Stimulated activated CD8-positive, alpha-beta memory T cell treated with anti-CD3 and anti-CD28 coated beads, Interleukin-15, amount 100 ng/mL, for 24 hours (primary cell): ENCODE measurements around the gene PSD2.

ENCODE experiments used
- DNase-seq: peaks from one replicate; pipeline ENCODE4 v3.0.0-alpha.2; 2020; ENCODE audit warnings: low read depth

Gene PSD2

GRCh38 chr5:139880416-139881142 is 85.0 kb downstream of the PSD2 start:
- DNase-seq = no peak

DNA sequence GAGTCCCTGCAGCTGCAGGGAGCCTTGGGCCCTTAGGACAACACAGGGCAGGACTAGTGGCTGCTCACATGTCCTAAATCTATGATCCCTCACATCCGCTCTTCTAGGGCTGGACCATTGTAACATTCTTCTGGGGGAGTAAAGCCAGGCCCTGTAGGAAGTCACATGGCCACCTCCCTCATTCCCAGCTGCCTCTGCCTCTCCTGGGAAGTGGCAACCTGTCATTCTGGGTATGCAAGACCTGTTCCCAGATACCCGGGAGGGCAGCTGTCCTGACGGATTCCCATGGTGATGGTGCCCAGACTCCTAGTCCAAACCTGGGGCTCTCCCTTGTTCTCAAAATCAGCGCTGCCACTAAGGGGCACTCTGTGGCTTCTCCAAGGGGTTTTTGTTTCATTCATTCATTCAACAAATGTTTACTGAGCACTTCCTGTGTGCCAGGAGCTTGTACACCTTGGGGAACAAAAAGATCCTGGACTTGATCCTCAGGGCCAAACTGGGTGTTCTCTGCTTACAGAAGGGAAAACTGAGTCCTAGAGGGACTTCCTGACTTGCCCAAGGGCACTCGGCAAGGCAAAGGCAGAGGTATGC is 85.6 kb downstream of the PSD2 start:
- no peak for DNase-seq

DNA sequence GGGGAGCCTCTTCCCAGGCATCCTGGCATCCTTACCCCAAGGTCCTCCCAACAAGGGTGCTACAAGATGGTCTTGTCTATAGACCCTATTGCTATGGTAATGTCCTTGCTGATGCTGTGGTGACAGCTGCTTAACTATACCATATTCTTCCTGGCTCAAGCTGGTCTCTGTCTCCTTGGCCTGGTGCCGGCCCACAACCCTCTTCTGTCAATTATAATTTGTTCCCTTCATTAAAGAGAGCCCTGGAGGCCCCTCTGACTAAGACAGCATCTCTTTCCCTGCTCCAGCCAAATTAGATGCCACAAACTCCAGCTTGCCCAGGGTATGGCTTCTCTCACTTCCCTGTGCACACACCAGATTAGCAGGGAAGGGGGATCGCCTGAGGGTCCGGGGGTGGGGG is 86.7 kb downstream of the PSD2 start:
- DNase-seq = no peak

- no peak for DNase-seq
These were observed 87.4 kb downstream of the PSD2 start for GRCh38 chr5:139882961-139883539.

DNA sequence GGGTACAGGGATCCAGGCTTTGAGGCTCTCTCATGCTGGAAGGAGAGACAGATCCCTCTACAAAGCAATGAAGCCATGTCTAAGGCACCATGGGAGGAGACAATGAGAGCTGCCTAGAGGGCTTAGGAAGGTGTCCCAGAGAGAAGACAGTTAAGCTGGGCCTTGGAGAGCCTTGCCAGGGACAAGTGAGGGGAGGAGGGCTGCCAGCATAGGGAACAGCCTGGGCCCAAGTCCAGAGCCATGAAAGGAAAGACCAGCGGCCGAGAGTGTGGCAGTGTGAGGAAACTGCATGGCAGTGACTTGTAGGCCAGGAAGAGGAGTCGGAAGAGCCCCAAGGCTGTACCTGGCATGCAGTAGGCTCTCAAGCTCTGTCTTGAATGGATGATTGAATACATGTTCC is 88.5 kb downstream of the PSD2 start:
- no peak for DNase-seq

DNA sequence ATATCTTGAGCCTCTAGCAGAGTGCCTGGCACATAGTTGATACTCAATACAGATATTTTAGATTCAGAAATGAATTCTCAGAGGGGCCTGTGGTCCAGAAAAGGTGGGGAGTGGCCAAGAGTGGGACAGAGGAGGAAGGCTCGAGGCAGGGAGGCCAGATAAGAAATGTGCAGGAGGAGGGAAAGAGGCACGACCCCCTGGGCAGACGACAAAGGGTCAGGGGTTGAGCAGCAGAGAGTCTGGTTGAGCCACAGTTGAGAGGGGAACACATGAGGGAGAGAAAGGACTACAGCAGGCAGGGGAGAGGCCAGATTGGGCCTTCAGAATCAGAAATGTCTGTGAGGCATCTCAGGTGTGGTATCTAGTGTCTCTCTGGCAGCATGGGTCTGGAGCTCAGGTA is 89.1 kb downstream of the PSD2 start:
- DNase-seq = no peak

GRCh38 chr5:139885172-139885856 is 89.7 kb downstream of the PSD2 start:
- no peak for DNase-seq

DNA sequence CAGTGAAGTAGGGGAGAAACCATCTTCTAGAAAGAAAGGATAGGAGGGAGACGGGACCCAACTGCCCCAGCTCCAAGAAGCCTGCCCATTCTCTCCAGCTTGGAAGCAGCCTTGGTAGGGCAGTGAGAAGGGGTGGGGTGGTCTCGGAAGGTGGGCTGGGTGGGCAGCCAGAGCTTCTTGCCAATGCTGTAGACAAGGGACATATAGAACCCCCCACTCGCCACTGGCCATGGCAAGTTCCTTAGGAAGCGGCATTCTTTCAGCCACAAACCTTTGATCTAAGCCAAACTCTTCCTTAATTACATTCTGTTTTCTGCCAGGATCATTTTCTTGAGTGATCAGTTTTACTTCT is 90.2 kb downstream of the PSD2 start:
- no peak for DNase-seq

DNA sequence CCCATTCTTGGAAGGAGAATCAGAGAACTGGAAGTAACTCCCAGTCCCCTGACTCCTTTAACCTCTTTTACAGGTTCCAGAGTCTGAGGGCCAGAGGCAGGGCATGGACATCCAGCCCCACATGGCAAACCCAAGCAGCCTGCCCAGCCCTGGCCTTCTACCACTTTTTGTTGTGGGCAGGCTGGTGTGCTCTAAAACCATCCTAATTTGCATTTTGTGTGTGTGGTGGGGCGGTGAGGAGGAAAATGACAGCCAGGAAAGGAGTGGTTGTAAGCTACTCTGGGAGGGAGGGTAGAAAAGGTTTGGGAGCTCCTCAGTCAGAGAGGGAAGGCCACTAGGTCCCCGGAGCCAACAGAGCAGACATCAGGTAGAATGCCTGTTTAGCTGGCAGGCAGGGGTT is 90.6 kb downstream of the PSD2 start:
- DNase-seq = no peak

GRCh38 chr5:139888370-139888769 is 92.8 kb downstream of the PSD2 start:
- no peak for DNase-seq

- DNase-seq = no peak
These were observed 93.8 kb downstream of the PSD2 start for GRCh38 chr5:139889410-139889809.

DNA sequence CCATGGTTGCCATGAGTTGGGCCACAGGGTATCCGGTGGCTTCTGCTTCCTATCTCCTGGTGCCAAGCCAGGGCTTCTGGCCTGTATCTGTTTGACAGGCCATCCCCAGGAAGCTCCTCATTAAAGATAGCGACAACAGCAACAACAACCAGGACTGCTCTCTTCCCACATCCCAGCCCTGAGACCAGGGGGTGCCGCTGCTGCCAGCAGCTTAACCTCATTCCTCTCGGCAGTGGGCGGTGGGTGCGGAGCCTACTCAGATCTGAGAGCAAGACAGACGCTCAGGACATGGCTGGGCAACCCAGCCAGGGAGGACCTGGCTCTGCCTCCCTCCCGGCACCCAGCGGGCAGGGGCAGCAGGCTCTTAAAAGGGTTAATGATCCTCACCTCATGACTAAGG is 98.3 kb downstream of the PSD2 start:
- no peak for DNase-seq
